Astrocyte of the spinal cord (primary cell): ENCODE results near the gene FBRSL1.
"Not testable (repeated sequence)": the region's sequence is repeated elsewhere in the genome, so short reads cannot be mapped to it uniquely, and the experiment has no call there.

Experiments
- DNase-seq: peaks from one replicate; pipeline ENCODE4 v3.0.0; 2011; ENCODE audit warnings: low read depth, low spot score
- H3K4me3 ChIP-seq: 2 replicates; pipeline ENCODE4 v1.5.1; 2011; ENCODE audit warnings: low read depth, mild to moderate bottlenecking, low read length, moderate library complexity
- CTCF ChIP-seq: IDR thresholded peaks from 2 replicates; pipeline ENCODE4 v1.5.1; 2012; ENCODE audit warnings: low read depth, mild to moderate bottlenecking, low read length, inconsistent platforms
- in situ Hi-C: cut with HindIII; loops from 2 replicates; pipeline ENCODE4 v1.10.0; 2017; ENCODE audit warnings: low sequenced_read_pairs

The FBRSL1 gene

DNA sequence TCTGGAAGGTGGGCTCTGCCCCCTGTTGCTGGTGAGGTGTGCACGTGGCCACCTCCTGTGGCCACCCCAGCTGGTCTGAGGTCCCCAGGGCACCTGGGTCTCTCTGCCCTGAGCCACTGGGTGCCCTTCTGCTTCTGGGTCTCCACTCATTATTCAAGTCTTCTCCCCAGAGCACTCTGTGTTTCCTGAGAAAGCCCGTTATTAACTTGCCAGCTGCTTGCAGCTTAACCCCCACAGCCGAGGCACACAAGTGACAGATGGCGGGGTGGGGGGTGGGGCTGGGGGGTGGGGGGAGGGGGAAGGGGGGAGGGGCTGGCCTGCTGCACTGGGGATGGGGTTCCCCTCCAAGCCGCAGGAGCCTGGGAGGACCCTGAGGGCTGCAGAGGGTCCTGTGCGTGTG lies 40.5 kb downstream of the FBRSL1 start:
- no peak for TF ChIP-seq CTCF
- no peak overlapping the region for H3K4me3 ChIP-seq
- no peak for DNase-seq
- in situ Hi-C loops, result no loop called here

GRCh38 chr12:132530851-132531250 lies 40.9 kb downstream of the FBRSL1 start:
- in situ Hi-C loops, result no loop called here
- DNase-seq, result no peak
- TF ChIP-seq CTCF, result no peak
- H3K4me3 ChIP-seq, result no peak overlapping the region

DNA sequence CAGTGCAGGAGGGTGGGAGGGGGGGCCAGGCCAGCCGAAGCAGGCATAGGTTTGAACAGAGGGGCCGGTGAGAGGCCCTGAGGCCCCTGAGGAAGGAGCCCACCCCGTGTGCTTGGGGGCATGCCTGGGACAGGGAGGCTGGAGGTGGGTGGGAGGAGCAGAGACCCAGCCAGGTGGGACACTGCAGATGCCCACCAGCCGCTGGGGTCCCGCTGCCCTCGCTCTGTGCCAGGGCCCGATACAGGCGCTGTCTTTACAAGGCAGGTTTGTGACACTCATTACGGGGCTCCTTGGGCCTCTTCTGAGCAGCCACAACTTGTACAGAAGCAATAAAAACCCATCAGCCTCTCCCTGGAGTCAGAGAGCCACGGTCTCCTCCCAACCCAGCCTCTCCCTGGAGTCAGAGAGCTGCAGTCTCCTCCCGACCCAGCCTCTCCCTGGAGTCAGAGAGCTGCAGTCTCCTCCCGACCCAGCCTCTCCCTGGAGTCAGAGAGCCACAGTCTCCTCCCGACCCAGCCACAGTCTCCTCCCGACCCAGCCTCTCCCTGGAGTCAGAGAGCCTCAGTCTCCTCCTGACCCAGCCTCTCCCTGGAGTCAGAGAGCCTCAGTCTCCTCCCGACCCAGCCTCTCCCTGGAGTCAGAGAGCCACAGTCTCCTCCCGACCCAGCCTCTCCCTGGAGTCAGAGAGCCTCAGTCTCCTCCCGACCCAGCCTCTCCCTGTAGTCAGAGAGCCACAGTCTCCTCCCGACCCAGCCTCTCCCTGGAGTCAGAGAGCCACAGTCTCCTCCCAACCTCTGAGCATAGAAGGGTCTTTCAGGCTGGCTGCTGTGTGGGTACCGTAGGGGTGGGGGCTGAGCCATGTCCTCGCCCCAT lies 43.0 kb downstream of the FBRSL1 start:
- in situ Hi-C loops, DNase-seq, H3K4me3 ChIP-seq: not testable (repeated sequence)

GRCh38 chr12:132533584-132533958 lies 43.6 kb downstream of the FBRSL1 start:
- in situ Hi-C loops, result no loop called here

DNA sequence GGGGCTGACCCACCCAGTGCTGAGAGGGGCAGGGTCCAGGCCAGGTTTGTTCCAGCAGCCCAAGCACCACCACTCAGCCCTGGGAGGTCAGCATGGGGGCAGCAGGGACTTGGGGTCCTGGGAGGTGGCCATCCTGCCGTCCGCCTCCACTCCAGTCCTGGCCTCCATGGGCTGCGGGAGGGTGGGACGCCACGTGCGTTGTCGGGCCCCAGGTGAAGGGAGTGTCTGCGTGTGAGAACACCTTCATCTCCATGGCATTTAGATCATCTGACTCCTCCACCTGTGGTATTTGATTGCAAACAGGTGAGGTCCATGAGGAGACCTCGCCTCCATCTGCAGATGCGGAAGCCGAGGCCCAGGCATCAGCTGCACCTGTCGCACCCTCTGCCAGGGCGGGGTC lies 44.1 kb downstream of the FBRSL1 start:
- no peak overlapping the region for H3K4me3 ChIP-seq
- in situ Hi-C loops, result no loop called here
- TF ChIP-seq CTCF, result no peak
- DNase-seq, result no peak

More at GRCh38 chr12:132533584-132533958, 43.6 kb downstream of the FBRSL1 start:
- no peak for TF ChIP-seq CTCF
- DNase-seq, result no peak
- no peak overlapping the region for H3K4me3 ChIP-seq

DNA sequence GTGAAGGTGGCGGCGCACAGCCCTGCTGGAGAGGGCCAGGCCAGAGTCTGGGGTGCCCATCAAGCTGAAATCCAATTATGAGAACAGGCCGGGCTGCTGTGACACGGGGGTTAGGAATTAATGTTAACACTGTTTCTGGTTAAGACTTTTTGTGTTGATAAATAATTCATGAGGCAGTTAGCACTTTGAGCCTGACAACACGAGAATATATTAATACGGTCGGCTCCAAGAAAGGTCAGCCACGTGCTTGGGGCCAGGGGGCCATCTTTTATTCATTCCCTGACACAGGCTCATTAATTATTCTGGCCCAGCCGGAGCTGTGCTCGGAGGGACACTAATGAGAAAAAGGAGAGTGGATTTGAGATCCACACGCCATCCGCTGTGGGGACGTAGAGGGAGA lies 45.1 kb downstream of the FBRSL1 start:
- H3K4me3 ChIP-seq, result no peak overlapping the region
- TF ChIP-seq CTCF, result no peak
- in situ Hi-C loops, result no loop called here
- DNase-seq, result no peak

DNA sequence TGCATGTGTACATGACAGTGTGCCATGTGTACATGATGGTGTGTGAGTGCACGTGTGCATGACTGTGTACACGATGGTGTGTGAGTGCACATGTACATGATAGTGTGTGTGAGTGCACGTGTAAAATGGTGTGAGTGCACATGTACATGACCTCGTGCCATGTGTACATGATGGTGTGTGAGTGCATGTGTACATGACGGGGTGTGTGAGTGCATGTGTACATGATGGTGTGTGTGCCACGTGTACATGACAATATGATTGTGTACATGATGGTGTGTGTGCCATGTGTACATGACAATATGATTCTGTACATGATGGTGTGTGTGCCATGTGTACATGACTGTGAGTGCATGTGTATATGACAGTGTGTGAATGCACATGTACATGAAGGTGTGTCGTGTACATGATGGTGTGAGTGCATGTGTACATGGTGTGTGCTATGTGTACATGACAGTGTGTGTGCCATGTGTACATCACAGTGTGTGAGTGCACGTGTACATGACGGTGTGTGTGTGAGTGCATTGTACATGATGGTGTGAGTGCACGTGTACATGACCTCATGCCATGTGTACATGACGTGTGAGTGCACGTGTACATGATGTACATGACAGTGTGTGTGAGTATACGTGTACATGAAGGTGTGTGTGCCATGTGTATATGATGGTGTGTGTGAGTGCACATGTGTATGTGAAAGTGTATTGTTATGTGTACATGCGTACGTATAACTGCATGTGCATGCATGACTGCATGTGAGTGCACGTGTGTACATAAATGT lies 46.3 kb downstream of the FBRSL1 start:
- DNase-seq, result no peak
- in situ Hi-C loops, result no loop called here
- no peak overlapping the region for H3K4me3 ChIP-seq
- no peak for TF ChIP-seq CTCF
